GM21381 (cell line): ENCODE results near the gene DNM1.
A peak's percentile ranks its signal among the peaks of the same experiment; 100 is the strongest.

ENCODE experiments used
- ATAC-seq: cut with Tn5 transposase; IDR thresholded peaks from one replicate; pipeline ENCODE4 v1.9.1; 2021; ENCODE audit warnings: mild to moderate bottlenecking, moderate library complexity; ENCODE audit not compliant: unreplicated experiment

The DNM1 gene

DNA sequence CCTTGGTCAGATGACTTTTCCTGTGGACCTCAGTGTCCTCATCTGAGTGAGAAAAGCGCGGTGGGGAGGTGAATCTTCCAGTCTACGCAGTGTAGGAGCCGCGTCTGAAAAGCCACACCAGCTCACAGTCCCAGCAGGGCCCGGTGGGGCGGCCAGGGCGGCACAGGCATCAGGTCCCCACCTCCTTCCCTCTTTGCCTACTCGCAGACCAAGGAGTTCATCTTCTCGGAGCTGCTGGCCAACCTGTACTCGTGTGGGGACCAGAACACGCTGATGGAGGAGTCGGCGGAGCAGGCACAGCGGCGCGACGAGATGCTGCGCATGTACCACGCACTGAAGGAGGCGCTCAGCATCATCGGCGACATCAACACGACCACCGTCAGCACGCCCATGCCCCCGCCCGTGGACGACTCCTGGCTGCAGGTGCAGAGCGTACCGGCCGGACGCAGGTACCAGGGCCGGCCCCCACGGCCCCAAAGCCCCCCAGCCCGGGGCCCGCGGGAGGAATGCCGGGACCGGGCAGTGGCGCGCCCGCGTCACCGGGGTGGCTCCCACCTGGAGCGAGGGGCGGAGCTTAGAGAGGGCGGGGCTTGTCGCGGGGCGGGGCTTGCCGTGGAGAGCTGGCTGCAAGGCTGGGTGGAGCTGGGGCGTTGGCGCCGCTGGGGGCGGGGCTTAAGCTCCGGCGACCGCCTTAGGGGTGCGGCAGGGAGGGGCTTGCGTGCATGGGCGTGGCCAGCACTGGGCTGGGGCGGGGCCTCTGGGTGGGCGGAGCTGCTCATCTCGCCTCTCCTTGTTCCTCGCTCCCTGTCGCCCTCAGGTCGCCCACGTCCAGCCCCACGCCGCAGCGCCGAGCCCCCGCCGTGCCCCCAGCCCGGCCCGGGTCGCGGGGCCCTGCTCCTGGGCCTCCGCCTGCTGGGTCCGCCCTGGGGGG lies 47.0 kb downstream of the DNM1 start:
- ATAC-seq: peak; percentile 90

- no peak for ATAC-seq
These were observed 47.9 kb downstream of the DNM1 start for GRCh38 chr9:128250839-128251731.

DNA sequence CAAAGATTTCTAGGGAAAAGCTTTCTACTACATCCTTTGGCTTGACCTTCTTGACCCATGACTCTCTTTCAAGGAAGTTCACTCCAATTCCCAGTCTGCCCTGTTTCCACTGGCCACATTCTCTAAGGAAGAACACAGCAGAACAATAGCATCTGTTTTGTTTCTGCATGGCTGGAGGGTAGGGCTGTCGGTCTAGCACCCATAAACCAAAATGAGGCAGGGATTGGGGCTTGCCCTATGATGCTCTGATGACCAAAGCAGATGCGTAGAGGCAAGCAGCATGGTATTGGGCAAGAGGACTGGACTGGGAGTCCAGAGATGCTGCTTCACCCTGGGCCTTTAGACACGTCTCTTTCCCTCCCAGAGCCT lies 48.5 kb downstream of the DNM1 start:
- no peak for ATAC-seq

- no peak for ATAC-seq
These were observed 49.3 kb downstream of the DNM1 start for GRCh38 chr9:128252317-128253139.

DNA sequence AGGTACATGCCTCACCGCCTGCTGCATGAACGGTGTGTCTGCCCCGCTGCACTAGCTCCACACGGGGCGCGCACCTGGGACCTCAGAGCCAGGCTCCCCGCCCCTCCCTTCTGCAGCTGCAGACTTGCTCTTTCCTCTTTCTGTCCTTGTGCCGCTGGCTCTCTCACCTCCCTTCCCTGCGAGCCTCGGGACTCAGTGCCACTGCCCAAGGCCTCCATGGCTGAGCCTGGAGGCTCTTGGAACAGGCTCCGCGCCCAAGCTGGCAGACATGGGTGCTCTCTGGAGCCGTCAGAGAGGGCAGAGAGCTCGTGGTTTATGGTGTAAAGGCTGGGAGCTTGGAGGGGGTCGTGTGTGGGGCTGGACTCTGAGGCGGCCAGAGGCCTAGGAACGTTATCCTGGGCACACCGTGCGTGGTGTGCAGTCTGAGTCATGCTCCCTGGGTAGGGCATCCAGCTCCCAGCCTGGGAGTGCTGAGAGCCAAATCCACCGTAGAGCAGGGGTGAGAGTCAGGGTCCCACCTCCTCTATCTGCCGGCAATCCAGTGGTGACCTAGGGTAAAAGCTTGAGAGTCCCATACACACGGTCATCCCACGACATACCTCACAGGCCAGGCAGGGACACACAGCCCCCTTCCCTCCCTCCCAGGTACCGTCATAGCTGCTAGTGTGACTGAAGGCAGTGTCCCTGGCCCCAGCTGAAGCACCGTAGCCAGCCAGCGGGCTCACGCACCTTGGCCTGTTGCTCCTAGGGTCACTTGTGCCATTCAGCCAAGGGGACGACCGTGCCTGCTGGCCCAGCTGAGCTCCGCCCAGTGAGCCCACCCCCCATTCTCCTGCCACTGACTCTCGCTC lies 50.2 kb downstream of the DNM1 start:
- ATAC-seq: no peak

DNA sequence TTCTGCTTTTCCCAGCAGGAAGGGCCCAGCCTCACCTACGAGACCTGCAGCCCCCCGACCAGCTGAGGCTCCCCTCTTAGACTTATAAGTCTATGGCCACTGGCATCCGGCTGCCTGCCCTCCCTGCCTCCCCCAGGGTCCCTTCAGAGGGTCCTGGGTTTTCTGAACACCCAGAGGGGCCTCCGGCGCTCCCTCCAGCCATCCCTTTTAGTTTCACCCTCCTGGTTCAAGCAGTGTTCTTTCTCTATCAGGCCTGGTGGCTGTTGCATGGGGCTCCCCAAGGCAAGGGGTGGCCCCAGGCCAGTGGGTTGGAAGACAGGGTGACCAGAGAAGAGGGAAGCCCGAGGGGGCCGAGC lies 50.8 kb downstream of the DNM1 start:
- ATAC-seq: no peak

GRCh38 chr9:128254362-128254761 lies 51.2 kb downstream of the DNM1 start:
- ATAC-seq: no peak

DNA sequence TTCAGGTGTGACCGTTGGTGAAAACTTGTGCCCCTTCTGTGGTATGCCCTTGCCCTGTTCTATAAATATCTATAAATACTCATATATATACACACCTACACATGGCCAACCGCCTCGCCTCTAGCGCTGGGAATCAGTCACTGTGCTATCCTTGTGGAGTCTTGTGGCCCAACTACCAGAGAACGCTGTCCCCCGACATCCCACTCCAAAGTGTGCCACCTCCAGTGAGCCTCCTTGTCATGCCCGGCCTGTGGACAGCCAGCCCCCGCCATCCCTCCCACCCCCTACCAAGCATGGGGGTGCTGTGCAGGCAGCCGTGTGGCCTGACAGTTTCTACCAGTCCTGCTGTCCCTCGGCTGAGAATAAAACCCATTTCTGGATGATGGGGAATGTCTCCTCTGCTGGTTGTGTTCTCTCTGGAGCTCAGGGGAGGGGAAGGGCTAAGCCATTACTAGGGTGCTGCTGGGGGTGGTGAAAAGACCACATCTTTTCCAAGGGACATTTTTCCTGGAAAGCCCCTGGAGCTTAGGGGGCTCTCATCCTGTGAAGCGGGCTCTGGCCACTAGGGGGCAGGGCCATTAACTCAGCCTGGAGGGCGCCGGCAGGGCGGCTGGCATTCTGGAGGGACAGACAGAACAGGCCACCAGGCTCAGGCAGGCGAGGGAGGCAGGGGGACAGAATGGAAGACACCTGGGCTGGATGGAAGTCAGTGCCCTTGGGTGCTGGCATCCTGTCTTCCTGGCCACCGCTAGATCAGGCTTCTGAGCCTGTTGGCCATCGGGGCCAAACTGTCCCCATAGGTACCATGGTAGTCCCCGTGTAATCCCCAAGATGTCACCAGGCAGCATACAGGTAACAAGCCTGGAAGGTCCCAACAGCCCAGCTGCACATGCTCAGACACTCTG lies 51.9 kb downstream of the DNM1 start:
- no peak for ATAC-seq

DNA sequence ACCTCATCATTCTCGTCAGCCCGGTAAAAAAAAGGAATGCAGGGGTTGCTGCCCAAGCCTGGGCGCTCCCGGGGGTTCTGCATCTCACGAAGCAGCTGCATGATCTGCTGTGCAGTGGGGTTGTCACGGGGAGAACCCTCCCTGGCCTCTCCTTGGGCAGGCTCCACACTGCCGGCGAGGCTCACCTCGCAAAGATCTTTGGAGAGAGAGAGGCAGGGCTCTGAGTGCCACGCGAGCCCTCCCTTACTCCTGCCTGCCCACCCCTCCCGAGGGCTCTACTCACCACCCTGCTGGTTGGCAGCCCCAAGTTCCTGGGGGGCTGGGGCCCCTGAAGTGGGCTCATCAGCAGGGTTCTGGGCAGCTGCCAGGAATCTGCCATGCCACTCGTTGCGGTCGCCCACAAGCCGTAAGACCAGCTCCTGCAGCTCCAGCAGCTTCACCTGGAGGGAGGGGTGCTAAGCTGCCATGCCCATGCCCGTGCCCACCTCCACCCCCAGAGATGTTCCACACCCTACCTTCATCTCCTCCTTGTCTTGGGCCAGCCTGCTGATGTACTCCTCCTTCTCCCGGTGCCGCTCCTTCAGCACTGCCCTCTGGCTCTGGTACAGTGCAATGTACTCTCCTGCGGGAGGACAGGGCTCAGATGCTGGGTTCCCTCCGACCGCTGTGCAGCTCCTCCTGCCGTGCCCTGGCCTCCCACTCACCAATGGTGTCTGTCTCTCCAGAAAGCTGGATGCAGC lies 54.1 kb downstream of the DNM1 start:
- ATAC-seq: no peak

- ATAC-seq: no peak
These were observed 54.7 kb downstream of the DNM1 start for GRCh38 chr9:128257907-128258306.

- no peak for ATAC-seq
These were observed 55.1 kb downstream of the DNM1 start for GRCh38 chr9:128258326-128258725.

- no peak for ATAC-seq
These were observed 56.0 kb downstream of the DNM1 start for GRCh38 chr9:128259156-128259555.

DNA sequence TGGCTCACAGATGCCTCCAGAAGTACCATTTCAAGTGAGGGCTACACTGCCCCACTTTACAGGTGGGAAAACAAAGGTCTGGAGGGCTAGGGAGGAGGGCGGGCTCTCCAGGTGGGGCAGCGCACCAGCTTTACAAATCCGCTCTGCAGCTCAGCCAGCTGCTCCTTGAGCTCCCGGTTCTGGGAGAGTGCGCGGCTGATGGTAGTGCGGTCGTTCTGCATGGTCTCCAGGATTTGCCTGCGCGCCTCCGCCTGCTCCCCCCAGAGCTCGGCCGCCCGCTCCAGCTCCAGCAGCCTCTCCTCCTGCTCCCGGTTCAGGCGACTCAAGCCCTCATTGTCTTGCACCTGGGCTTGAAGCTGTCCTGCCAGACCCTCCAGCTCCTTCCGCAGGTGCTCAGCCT lies 57.2 kb downstream of the DNM1 start:
- ATAC-seq: no peak

DNA sequence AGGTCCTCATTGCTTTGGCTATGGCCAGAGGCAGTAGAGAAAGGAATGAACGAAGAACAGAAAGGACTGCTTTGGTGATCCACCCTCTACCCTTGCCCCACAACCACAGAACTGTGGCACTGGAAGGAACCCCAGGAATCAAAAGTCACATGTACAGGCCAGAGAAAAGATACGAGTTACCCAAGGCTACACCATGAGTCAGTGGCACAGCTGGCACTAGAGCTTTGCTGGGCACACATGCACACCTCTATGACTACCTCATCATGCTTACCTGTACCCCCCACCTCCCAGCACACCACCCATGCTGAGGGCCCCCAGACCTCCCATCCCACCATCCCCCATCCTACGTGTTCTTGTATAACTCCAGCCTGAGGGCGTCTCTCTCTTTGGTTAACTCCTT lies 59.5 kb downstream of the DNM1 start:
- ATAC-seq: no peak

DNA sequence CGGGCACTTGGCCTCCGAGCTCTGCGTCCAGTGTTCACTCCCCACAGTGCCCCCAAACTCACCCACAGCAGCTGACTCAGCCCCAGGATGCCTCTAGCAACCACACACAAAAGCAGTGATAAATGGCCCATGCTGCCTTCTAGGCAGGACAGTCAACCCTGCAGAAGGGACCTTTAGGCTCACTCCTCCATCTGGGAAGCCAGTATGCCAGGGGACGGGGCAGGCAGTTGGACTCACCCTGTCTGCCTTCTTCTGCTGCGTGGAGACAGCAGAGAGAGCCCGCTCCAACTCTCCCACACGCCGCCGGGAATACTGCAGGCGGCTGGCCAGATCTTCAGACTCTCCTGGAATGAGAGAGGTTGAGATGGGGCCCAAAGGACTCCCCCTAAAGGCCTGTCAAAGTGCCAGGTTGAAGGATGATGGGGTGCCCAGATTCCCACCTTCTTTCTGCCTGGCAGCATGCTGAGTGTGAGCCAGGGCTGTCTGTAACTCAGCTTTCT lies 62.2 kb downstream of the DNM1 start:
- ATAC-seq: no peak

- no peak for ATAC-seq
These were observed 63.9 kb downstream of the DNM1 start for GRCh38 chr9:128266868-128267590.

GRCh38 chr9:128271112-128271511 lies 67.9 kb downstream of the DNM1 start:
- no peak for ATAC-seq

- ATAC-seq: no peak
These were observed 68.3 kb downstream of the DNM1 start for GRCh38 chr9:128271512-128271911.
